ENCODE measurements around the gene LY6G6D. TPM values are rescaled to one million over a fixed set of nuclear protein-coding genes. Genes with fewer than 3 reads are reported as not detected.

The LY6G6D gene
- total RNA-seq, 3 donors from 2014 or later (not counting 1 experiment from before 2014, with no cell fraction given): 0.94 TPM; not detected in 2

- Mint-ChIP-seq H3K27ac (peak overlapping the region in 1 of 2 donors; percentile 14), H3K4me3 (no peak overlapping the region)
- WGBS (ENCODE audit: insufficient coverage): 78% methylated on average over 5 of the region's 5 CpGs
Measured at GRCh38 chr6:31710523-31711219, 4.5 kb upstream of the LY6G6D start.

GRCh38 chr6:31711233-31711632, 3.9 kb upstream of the LY6G6D start:
- H3K27ac ChIP-seq (ENCODE audit: low read length): no peak overlapping the region
- peak overlapping the region; percentile 4 for H3K4me3 Mint-ChIP-seq

More at GRCh38 chr6:31710523-31711219, 4.5 kb upstream of the LY6G6D start:
- no peak for TF ChIP-seq CTCF (IDR thresholded peaks at IDR 0.05)
- Mint-ChIP-seq H3K4me1 (peaks cover 16 to 21% of the 10 kb centered on the region in 2 donors), H3K9me3 (no peaks in the 10 kb centered on the region), H3K36me3 (no peaks in the 10 kb centered on the region), H3K27me3 (ENCODE audit: low read depth in 2 of 2) (peaks cover 0 to 3% of the 10 kb centered on the region in 2 donors)
- H3K27me3 ChIP-seq (ENCODE audit: control insufficient read depth, insufficient read depth, low read length): no peaks in the 10 kb centered on the region
- DNase-seq (no peak), ATAC-seq (no peak)
- intact Hi-C loops (cut with micrococcal nuclease): no loop called here
- no peak overlapping the region for H3K27ac ChIP-seq (ENCODE audit: low read length)
- no peaks in the 10 kb centered on the region for H3K9me3 ChIP-seq (ENCODE audit: control insufficient read depth, insufficient read depth, low read length)
- H3K4me3 ChIP-seq (ENCODE audit: low read length): no peak overlapping the region
- peaks cover 14% of the 10 kb centered on the region for H3K4me1 ChIP-seq (ENCODE audit: control insufficient read depth, insufficient read depth, low read length)
- no peaks in the 10 kb centered on the region for H3K36me3 ChIP-seq (ENCODE audit: control insufficient read depth, insufficient read depth, low read length)

GRCh38 chr6:31712296-31712695, 2.9 kb upstream of the LY6G6D start:
- peak in 1 of 2 donors; percentile 47 for DNase-seq
- Mint-ChIP-seq H3K4me1 (peaks cover 16 to 21% of the 10 kb centered on the region in 2 donors), H3K36me3 (no peaks in the 10 kb centered on the region), H3K4me3 (no peak overlapping the region), H3K9me3 (no peaks in the 10 kb centered on the region), H3K27ac (peak overlapping the region in 1 of 2 donors; percentile 6), H3K27me3 (ENCODE audit: low read depth in 2 of 2) (peaks cover 0 to 3% of the 10 kb centered on the region in 2 donors)
- no peaks in the 10 kb centered on the region for H3K27me3 ChIP-seq (ENCODE audit: control insufficient read depth, insufficient read depth, low read length)
- intact Hi-C loops (cut with micrococcal nuclease): no loop called here
- no peaks in the 10 kb centered on the region for H3K36me3 ChIP-seq (ENCODE audit: control insufficient read depth, insufficient read depth, low read length)
- no peaks in the 10 kb centered on the region for H3K9me3 ChIP-seq (ENCODE audit: control insufficient read depth, insufficient read depth, low read length)
- 72% methylated on average over 8 of the region's 8 CpGs for WGBS (ENCODE audit: insufficient coverage)
- H3K4me3 ChIP-seq (ENCODE audit: low read length): no peak overlapping the region
- peak in 2 of 3 donors; percentile 31 to 48 for ATAC-seq
- no peak for TF ChIP-seq CTCF (IDR thresholded peaks at IDR 0.05)
- H3K27ac ChIP-seq (ENCODE audit: low read length): no peak overlapping the region
- H3K4me1 ChIP-seq (ENCODE audit: control insufficient read depth, insufficient read depth, low read length): peaks cover 14% of the 10 kb centered on the region

More at GRCh38 chr6:31711233-31711632, 3.9 kb upstream of the LY6G6D start:
- Mint-ChIP-seq H3K4me1 (peaks cover 16 to 21% of the 10 kb centered on the region in 2 donors), H3K27me3 (ENCODE audit: low read depth in 2 of 2) (peaks cover 0 to 3% of the 10 kb centered on the region in 2 donors), H3K27ac (peak overlapping the region in 1 of 2 donors; percentile 14), H3K36me3 (no peaks in the 10 kb centered on the region), H3K9me3 (no peaks in the 10 kb centered on the region)
- H3K4me1 ChIP-seq (ENCODE audit: control insufficient read depth, insufficient read depth, low read length): peaks cover 14% of the 10 kb centered on the region
- intact Hi-C loops (cut with micrococcal nuclease): no loop called here
- no peaks in the 10 kb centered on the region for H3K9me3 ChIP-seq (ENCODE audit: control insufficient read depth, insufficient read depth, low read length)
- H3K27me3 ChIP-seq (ENCODE audit: control insufficient read depth, insufficient read depth, low read length): no peaks in the 10 kb centered on the region
- peak in 2 of 3 donors; percentile 32 to 43 for ATAC-seq
- H3K36me3 ChIP-seq (ENCODE audit: control insufficient read depth, insufficient read depth, low read length): no peaks in the 10 kb centered on the region
- no peak for TF ChIP-seq CTCF (IDR thresholded peaks at IDR 0.05)
- H3K4me3 ChIP-seq (ENCODE audit: low read length): no peak overlapping the region
- DNase-seq: no peak
- 28% methylated on average over 8 of the region's 8 CpGs for WGBS (ENCODE audit: insufficient coverage)
